Measurements from ENCODE around the gene REEP3.

The REEP3 gene

DNA sequence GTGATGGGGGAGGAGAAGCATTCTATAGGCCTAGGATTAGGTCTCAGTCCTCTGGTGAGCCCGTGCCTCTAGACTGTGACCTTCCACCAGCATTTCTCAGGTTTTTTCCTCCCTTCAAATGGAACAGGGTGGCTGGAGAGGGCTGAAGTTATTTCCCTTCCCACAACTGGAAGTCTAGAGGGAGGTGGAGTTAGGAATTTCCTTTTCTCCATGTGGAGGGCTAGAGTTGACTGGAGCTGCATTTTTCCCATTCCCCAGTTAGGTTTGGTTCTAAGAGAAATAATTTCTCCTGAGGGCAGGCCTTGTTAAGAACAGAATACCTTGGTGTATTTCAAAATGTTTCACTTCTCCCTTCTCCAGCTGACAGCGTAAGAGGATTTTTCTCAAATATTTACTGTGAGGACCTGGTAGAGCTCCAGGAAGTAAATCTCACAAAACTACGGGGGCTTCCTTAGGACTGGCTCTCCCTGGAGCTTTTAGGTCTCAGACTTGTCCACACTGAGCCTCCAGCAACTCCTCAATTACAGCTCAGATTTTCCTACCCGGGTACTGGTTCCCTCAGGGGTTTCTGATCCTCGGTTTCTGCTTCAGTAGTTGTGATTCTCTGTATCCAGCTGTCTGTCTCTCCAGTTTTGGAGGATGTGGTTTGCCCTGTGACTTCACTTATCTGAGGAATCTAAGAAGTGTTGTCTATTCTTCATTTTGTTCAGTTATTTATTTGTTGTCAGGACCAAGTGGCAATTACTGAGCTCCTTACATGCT, 6.0 kb upstream of the REEP3 start:
- FAIRE-seq: no peak

DNA sequence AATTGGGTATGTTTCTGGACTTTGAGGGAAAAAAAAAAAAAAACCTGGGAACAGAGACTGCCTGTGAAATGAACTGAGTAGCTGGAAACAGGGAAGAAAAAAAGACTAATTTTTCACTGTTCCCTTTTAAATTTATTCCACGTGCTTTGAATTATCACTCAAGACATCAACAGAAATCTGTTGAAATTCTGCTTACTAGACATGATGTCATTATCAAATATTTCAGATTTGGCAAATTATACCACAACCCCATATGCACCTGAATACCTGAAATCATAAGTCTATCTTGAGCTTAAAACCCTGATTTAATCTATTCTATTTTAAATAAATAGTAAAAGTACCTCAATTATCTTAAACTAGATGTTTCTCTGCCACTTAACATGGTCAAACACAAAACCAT, 5.0 kb upstream of the REEP3 start:
- no peak for FAIRE-seq

DNA sequence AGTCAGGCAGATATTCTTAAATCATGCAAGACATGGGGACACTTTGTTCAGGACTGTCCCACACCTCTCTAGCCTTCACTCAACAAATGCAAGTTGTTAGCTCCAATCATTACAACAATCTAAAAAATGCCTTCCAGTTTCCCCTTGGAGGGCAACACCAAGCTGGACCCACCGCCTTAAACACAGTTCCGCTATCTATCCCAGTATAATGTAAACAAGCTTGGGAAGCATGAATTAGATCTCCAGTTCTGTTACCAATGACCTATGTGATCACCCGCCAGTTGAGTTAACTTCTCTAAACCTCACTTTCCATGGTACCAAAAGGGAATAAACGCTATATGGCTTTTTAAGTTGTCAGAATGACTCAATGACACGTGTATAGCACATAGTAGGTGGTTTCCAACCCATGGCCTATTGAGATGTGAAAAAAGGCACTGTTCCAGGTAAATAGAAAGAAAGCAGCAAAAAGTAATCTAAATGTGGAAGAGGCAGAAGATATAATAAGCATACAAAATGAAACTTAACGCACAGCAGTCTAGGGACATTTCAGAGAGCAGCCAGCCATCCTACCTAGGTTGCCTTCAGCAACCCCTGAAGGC, 2.4 kb upstream of the REEP3 start:
- FAIRE-seq: no peak

DNA sequence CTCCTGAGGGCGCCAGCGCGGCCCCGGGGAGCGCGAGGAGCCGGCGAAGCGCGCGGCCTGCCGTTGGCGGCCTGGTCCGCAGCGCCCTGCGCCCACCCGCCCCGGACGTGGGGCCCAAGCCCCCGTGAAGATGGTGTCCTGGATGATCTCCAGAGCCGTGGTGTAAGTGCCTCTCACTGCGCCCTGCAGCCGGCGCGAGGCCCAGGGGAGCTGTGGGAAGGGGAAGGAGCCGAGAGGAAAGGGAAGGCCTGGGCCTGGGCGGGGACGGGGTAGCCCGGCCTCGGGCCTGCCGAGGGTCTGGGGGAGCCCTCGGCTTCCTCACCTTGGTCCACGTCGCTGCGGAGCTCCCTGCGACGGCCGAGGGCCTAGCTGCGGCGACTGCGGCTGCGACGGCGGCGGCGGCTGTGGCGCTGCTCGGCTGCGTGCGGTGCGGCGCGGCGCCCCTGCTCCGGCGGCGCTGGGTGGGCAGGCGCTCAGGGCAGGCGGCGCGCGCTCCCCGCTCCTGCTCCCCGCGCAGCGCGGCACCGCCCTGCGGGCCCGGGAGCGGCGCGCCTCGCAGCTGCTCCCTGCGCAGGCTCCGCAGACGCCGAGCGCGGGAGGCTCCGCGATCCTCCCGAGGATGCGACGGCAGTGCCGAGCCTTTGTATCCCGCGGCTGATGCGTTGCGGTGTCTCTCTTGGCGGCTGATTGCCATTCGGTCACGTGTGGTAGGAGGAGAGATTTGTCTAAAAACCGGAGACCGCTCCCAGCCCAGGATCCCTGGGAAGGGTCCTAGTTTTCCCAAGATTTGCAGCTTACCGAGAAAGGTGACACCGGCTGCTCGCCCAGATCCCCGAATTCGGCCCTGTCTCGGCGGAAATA, 445 bp downstream of the REEP3 start:
- FAIRE-seq: no peak

DNA sequence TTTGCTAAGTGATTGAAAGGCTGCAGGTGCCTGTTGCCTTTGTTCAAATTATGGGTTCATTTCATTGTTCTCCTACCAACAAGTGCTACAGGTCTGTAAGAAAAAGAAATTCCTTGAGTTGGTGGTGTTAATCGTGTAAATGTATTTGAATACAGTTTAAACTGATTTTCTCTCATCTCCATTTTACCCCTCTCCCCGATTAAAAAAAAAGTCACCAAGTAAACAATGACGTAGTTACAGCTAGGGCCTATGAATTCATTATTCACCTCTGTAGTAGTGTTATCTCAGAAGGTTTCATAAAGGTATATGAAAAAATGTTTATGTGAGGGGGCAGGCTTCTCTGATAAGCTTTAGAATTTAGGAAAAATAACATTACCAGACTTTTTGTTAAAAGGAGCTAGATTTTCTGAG, 1.1 kb downstream of the REEP3 start:
- FAIRE-seq: peak; percentile 25

DNA sequence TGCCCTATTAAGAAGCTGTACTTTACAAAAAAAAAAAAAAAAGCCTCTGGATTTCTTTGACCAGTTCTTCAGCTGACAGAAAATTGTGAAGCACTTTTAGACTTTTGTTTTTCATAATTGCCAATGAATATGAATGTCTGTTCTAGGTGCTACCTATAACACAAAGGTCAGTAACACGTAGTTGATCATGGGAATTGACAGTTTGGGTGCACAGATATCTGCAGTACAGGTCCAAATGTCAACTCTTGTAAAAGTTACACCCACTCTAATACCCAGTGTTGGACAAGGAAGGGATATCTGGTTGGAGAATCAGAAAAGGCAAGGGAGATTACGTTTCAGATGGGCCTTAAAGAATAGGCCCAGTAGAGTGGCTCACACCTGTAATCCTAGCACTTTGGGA, 1.8 kb downstream of the REEP3 start:
- no peak for FAIRE-seq

DNA sequence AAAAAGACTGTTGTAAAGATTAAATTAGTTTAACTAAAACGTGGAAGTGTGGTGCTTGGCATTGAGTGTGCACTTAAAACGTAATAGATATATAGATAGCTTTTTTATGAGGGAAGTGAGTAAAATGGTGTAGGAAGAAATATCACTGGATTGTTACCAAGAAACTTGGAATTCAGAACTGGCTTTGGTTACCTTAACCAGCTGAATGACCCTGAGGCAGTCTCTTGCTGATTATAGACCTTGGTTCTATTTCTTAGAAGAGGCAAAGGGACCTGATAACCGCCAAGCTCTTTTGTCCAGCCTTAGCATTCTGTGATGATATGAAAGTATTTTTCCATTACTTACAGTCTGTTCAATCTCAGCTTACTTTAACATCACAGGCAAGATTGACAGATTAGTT, 3.8 kb downstream of the REEP3 start:
- FAIRE-seq: peak; percentile 44

DNA sequence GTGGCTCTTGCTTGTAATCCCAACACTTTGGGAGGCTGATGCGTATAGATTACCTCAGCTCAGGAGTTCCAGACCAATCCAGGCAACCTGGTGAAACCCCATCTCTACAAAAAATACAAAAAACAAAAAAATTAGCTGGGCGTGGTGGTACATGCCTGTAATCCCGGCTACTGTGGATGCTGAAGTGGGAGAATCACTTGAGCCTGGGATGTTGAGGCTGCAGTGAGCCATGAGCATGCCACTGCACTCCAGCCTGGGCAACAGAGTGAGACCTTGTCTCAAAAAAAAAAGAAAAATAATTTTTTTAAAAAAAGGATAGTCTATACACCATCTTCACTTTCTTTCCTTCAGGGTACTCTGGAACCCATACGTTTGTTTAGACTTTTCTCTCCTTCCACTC, 6.2 kb downstream of the REEP3 start:
- FAIRE-seq: no peak

DNA sequence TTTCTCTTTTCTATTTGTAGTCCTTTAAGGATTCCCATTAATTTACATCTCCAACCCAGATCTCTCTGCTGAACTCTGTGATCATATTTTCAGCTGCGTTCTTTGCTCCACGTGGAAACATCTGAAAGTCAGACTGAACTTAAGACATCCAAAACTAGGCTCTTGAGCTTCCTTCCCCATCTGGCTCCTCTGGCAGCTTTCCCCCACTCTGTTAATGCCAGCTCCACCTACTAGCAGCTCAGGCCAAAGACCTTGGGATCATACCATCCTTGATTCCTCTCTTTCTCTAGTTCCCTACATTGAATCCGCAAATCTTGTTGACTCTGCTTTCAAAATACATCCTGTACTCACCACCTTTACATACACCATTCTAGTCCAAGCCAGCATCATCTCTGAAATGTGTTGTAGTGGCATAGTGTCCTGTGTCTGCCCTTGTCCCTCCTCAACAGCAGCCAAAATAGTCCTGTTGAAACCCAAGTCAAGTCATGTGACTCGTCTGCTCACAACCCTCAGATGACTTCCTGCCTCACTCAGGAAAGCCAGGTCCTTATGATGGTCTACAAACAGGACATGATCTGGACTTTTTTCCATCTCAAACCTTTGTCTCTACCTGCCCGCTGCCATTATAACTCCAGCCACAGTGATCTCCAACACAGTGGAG, 7.0 kb downstream of the REEP3 start:
- no peak for FAIRE-seq

DNA sequence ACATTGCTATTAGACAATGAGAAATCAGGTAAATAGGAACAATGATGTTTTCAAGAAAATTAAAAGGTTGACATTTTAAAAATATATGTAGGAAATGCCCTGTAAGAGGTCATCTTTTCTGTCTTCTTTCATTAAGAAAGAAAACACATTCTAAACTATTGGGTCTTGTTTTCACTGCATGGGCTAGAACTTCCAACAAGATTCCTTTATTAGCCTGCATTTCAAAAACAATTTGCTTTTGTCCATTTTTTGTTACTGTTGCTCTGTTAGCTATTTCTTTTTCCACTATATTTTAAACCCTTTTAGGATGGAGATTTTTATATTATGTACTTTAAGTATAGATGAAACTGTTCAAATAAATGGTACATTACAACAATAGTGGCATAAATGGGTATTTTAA, 9.2 kb downstream of the REEP3 start:
- no peak for FAIRE-seq

DNA sequence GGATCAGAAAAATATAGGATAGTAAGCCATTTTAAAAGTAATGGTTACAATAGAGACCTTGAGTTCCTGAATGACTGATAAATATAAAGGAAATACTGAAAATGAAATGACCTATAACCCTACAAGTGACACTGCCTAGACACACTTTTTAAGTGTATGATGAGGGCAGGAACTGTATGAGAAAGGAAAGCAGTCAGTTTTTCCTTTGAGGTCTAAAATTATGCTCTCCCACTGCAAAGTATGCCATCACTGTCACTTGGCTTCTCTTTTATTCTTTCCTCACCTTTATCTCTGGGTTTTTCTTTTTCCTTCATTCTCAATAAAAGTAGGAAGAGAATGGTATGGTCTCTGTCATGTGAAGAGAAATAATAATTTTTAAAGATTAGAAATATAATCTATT, 13.5 kb downstream of the REEP3 start:
- FAIRE-seq: no peak

DNA sequence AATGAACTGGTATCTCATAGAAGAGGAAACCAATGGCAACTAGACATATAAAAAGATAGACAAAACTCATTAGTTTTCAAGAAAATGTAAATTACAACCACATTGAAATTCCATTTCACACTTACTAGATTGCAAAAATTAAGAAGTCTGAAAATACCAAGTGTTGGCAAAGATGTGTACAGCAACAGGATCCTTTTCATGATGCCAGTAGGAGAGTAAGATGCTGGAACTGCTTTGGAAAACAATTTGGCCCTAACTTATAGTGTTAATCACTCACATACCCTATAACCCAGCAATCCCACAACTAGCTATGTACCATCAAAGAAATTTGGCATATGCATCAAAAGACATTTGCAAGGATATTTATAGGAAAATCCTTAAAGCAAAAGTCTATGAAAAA, 15.5 kb downstream of the REEP3 start:
- FAIRE-seq: peak; percentile 6

DNA sequence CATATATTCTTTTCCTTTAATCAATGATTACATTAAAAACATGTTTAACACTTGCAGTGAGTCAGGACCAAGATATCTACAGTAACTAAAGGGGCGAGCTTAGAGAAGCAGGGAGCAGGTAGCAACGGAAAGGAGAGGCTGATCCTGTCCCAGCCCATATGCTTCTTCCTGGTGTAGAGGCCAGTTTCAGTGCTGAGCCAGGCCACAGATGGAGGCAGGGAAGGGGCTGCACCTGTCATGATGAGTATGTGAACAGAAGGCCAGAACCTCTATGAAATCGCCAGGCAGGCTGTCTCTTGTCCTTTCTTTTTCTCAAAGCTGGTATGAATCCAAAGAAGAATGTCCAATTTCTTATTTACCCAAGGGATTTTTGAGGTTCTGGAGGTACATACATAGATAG, 16.3 kb downstream of the REEP3 start:
- no peak for FAIRE-seq

DNA sequence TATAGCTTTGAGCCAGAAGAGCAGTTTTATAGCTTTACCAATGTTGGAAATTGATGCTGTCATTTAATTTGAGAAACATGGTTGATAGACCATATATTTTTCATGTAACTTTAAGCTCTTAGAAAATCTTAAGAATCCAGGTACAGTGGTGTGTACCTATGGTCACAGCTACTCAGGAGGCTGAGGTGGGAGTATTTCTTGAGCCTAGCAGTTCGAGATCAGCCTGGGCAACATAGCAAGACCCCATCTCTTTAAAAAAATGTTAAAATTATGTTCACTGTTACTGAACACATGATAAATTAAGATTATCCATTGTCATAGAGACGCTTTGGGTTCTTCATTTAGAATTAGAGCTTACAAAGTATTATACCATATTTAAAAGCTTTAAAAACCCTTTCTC, 18.2 kb downstream of the REEP3 start:
- FAIRE-seq: no peak

DNA sequence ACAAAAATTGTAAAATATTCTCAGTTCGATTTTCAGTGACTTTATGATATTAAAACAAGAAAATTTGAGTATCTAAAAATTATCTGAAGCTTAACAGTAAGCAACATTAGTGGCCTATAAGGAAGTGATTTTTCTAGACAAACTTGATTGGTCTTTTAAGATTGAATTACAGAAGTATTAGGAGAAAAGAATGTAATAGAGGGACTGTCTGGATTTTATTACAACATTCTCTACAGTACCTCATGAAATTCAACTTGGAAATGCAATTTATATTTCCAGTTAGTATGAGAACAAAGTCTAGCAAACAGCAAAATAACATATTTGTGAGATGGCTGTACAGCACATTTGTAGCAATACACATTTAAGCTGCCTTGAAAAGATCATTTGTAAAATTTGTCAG, 18.8 kb downstream of the REEP3 start:
- peak; percentile 39 for FAIRE-seq

DNA sequence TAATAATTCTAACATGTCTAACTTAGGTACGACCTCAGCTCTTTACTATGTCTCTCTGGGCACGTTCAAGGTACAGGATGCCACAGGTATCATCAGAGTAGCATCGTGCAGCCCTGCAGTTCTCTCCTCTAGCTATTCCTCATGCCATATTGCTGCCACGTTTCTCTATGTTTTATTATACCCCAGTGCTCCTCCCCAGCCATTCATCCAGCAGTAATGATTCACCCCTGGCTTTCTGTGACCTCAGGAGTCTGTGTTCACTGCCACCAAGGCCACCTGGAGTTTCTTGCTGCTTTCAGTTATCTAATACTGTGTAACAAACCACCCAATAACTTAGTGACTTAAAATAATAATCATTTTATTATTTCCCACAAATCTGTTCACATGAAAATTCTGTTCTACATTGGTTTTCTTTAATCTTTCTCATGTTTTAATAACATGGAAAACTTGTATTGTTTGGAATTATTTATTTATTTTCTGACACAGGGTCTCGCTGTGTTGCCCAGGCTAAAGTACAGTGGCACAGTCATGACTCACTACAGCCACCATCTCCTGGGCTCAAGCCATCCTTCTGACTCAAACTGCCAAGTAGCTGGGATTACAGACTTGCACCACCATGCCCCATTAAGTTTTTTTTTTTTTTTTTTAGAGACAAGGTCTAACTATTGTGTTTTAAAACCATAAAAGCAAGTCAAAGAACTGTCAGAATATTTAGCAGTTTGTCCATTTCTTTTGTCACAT, 21.8 kb downstream of the REEP3 start:
- FAIRE-seq: no peak

DNA sequence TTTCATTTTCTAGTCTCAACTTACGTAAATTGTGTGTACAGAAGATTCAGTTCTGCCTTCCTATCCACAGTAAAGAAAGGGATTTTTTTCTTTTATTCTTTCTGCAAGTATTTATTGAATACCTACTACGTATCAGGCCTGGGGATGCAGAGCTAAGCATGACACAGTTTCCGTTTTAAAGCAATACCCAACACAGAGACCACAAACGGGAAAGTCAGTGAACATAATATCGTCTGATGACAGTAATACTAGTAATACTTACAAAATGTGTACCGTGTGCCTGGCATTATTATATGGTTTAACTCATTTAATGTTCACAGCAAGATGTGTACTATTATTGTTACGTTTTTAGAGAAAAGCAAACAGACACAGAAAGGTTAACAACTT, 22.4 kb downstream of the REEP3 start:
- no peak for FAIRE-seq

DNA sequence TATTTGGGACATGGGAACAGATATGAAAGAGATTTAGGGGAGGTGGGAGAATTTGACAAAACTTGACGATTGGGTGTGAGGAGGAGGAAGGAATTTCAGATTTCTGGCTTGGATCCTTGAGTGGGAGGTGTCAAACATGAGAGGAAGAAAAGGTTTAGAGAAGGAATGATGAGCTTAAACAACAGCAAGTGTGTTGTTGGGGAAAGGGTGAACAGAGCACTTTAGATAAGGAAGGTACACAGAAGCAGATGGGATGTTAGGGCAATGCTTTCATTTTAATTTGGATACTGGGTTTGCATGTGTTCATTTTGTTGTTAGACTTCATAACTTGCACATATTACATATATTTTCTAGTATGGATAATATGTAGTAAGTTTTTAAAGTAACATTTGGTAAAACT, 23.2 kb downstream of the REEP3 start:
- FAIRE-seq: no peak

DNA sequence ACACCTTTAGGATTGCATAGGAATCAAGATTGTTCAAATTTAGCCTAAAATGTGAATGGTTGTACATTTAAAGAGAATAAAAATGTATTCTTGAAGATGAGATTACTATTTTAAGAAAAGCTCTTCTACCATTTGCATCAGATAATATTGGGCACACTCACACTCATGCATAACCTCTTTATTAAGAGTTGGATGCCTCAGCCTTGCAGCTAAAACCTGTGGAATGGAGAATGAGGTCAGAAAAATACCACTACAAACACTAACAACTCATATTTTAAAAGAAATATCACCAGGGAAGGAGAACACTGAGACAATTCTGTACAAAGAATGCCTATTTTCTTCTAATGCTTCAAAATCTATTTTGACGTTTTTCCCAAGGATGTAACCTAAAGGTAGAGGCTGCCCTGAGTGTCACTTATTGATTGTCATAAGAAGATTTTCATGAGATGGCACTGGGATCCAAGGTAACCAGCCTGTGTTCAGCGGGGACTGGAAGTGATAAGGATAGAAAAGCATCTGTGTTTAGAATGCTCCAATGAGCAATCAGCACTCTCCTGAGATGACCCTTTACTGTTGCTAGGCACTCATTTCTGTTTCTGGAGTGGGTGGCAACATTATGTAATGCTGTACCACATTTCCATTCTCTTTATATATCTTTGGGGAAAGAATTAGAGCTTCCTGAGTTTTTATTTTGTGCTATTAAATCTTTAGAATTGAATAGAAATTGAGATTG, 26.6 kb downstream of the REEP3 start:
- FAIRE-seq: no peak

DNA sequence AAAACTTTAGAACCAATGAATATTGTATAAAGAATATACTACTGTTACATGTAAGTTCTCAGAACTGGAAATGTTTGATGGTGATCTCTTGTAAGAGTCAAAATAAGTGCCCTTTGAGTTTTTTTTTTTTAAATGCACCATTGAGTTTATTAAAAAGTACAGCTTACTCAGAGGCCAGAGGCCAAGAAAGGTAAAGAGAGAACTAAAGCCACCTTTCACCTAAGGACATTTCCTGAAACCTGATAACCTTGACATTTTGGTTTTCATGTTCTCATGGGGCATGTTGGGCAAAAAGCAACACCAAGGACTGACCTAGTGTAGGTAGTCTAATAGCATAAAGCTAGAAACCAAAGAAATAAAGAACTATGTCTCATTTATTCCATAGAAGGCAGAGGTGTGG, 27.7 kb downstream of the REEP3 start:
- FAIRE-seq: no peak

DNA sequence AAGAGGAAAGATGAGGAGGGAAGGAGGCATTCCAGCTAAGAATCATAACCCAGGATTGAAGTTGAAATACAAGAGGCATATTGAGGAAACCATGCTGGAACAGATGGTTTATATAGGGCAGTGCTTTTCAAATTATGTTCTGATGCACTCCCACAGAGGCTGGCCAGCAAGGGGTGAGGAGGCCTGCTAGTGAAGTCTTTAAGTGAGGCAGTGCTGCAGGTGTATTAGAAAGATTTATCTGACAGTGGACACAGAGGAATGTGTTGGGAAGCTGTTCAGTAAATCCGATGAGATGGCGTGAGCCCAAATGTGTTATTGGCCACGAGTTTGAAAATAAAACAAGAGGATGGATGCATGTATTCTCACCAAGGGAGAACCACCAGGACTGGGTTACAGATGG, 28.6 kb downstream of the REEP3 start:
- FAIRE-seq: no peak

DNA sequence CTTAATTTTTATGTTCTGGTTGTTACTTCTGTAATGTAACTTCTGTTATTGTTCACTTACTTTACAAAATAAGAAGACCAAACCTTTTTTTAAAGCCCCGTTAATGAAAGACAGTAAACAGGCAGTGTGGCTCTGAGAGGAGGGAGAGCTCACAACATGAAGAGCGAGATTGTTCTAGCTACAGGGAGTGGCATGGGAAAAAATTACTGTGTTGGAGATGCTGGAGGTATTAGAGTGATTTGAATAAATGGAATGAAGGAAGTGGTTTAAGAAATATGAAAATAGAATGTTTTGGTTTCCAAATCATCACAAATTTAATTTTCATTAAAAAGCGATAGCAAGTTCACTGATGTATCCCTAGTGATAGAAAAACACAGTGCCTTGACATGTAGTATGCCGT, 31.8 kb downstream of the REEP3 start:
- no peak for FAIRE-seq
